Activated naive CD8-positive, alpha-beta T cell (primary cell): Measurements from ENCODE around the gene MACROH2A1.

Experiments used
- H3K27ac Mint-ChIP-seq: one replicate; pipeline ENCODE4 v1.8.0; 2021; ENCODE audit warnings: mixed read lengths
- H3K27me3 Mint-ChIP-seq: one replicate; pipeline ENCODE4 v1.8.0; 2021; ENCODE audit warnings: mixed read lengths
- H3K36me3 Mint-ChIP-seq: one replicate; pipeline ENCODE4 v1.8.0; 2021; ENCODE audit warnings: mixed read lengths
- H3K4me1 Mint-ChIP-seq: one replicate; pipeline ENCODE4 v1.8.0; 2021; ENCODE audit warnings: low read depth, mixed read lengths
- H3K4me3 Mint-ChIP-seq: one replicate; pipeline ENCODE4 v1.8.0; 2021; ENCODE audit warnings: mild to moderate bottlenecking, mixed read lengths
- H3K9me3 Mint-ChIP-seq: one replicate; pipeline ENCODE4 v1.8.0; 2021; ENCODE audit warnings: low read depth, mixed read lengths

Gene MACROH2A1

DNA sequence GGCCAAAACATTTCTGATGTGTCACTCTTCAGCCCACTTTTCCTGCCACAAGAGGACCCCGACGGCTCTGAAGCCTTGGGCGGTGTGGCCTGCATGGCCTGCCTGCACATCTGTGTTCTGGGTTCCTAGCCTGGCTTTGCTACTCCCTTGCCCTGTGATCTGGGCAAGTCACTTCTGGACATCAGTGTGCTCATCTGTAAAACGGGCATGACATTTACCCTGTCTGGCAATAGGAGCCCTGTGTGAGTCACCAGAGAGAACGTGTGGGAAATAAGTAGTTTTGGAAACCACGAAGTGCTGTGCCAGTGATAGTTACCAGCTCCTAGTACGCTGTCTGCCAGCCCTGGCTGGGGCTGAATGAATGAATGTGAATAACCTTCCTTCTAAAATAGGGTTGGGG lies 90.8 kb downstream of the MACROH2A1 start:
- H3K36me3 Mint-ChIP-seq: no peaks in the 10 kb centered on the region
- H3K27me3 Mint-ChIP-seq: peaks cover 3% of the 10 kb centered on the region
- H3K4me1 Mint-ChIP-seq: peaks cover 13% of the 10 kb centered on the region
- H3K9me3 Mint-ChIP-seq: no peaks in the 10 kb centered on the region
- no peak overlapping the region for H3K4me3 Mint-ChIP-seq
- no peak overlapping the region for H3K27ac Mint-ChIP-seq

DNA sequence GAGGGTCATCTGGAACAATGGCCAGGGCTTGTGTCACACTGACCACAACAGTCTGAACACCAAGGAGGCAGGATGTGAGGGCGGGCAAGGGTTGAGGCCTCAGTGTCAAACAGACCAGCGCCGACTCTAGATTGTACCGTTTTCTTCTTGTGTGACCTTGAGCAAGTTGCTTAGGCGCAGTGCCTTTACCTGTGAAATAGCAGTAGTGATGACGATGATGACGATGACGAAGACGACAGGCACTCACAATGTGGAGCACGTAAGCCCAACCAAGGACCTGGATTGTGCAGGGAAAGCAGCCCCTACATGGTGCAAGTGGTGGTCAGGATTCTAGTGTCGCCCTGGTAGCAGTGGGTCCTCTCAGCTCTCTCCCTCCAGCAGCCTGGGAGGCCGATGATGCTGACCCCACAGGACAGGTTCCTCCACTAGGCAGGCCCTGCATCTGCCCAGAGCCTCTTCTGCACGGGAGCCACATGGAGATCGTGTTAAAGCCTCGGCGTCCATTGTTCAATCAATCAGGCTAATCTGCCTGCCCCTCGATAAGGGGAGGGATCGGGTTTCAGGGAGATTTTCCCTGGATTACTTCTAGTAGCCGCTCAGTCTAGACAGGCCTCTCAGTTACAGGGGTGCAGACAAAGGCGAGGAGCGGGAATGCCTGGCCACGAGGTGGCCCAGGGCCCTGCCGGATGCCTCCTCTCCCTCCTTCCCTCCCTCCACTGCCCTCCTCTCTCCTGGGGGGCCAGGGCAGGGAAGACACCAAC lies 91.7 kb downstream of the MACROH2A1 start:
- Mint-ChIP-seq H3K27me3 (peaks cover 3% of the 10 kb centered on the region), H3K36me3 (no peaks in the 10 kb centered on the region), H3K9me3 (no peaks in the 10 kb centered on the region), H3K4me3 (no peak overlapping the region), H3K4me1 (peaks cover 13% of the 10 kb centered on the region), H3K27ac (no peak overlapping the region)

DNA sequence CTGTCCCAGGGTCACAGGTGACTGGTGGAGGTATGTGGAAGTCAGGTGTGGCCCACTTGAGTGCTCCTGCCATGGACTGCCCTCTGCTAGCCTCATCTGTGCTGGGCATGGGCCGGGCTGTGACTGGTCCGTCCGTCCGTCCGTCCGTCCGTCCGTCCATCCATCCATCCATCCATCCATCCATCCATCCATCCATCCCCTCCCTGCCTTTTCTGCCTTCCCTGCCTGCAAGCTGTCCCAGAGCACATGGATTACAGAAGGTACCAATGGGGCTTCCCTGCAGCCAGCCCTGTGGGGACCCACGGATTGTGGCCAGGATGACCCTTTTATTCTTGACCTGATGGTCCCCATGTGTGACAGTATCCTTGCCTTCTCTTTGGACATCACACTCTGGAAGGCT lies 92.5 kb downstream of the MACROH2A1 start:
- Mint-ChIP-seq H3K4me1 (peaks cover 13% of the 10 kb centered on the region), H3K9me3 (no peaks in the 10 kb centered on the region), H3K27ac (no peak overlapping the region), H3K27me3 (peaks cover 4% of the 10 kb centered on the region), H3K36me3 (no peaks in the 10 kb centered on the region), H3K4me3 (no peak overlapping the region)

DNA sequence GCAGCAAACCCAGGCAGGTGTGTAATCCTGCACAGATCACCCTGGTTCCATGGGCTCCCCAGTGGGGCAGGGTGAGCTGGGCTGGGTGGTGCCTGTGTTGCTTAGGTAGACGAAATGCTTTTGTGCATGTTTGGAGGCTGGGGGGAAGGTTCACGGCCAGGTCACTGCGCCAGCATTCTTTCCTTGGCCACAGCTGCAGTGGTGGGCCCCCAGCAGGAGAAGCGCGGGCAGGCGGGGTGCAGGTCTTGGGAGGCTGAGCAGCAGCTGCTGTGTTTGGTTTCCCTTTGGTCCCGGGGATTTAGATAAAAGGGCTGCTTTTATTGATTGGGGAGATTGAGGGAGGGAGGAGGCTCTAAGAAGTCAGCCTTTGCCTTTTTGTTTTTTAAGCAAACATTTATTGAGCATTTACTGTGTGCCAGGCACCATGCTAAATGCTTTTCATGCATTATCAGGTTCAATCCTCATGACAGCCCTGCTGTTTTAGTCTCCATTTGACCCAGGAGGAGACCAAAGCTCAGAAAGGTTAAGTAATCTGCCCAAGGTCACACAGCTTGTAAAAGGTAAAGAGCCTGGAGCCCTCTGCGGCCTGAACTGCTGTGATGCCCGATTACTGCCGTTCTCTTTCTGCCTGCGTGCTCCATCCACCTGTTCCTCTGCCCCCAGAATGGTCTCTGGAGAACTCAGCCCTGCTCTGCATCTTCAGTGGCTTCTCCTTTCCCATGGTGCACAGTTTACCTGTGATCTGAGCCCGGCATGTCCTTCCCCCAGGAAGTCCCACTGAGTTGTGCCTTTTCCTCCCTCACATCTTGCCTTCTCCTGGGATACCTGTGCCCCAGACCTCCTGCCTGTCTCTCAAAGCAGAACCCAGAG lies 94.4 kb downstream of the MACROH2A1 start:
- Mint-ChIP-seq H3K4me3 (no peak overlapping the region), H3K4me1 (peaks cover 3% of the 10 kb centered on the region), H3K27ac (no peak overlapping the region), H3K27me3 (peaks cover 5% of the 10 kb centered on the region), H3K9me3 (no peaks in the 10 kb centered on the region), H3K36me3 (no peaks in the 10 kb centered on the region)

DNA sequence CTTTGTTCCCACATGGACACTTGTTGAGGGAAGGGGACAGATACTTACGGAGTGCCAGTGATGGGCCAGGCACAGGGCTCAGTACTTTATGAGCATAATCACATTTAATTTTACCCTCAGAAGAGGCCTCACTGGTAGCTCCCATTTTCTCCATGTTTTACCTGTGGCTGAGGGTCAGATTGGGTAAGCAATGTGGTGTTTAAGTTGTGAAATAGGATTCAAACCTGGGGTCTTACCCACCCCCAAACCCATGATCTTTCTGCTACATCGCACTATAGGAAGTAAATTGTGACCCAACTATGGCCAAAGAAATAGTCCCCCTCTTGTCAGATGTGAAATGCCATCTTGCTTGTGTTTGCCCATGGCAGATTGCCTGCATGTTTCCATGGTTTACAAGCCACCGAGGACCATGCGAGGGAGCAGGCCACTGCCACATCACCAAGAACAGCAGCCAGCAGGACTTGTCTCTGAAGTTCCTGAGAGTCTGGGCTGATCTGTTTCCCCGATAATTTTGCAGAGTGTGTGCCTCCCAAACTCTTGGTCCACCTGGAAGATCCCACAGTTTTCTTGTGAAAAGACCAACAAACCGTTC lies 95.4 kb downstream of the MACROH2A1 start:
- Mint-ChIP-seq H3K4me3 (no peak overlapping the region), H3K9me3 (no peaks in the 10 kb centered on the region), H3K36me3 (no peaks in the 10 kb centered on the region), H3K27me3 (peaks cover 5% of the 10 kb centered on the region), H3K27ac (no peak overlapping the region), H3K4me1 (no peaks in the 10 kb centered on the region)

DNA sequence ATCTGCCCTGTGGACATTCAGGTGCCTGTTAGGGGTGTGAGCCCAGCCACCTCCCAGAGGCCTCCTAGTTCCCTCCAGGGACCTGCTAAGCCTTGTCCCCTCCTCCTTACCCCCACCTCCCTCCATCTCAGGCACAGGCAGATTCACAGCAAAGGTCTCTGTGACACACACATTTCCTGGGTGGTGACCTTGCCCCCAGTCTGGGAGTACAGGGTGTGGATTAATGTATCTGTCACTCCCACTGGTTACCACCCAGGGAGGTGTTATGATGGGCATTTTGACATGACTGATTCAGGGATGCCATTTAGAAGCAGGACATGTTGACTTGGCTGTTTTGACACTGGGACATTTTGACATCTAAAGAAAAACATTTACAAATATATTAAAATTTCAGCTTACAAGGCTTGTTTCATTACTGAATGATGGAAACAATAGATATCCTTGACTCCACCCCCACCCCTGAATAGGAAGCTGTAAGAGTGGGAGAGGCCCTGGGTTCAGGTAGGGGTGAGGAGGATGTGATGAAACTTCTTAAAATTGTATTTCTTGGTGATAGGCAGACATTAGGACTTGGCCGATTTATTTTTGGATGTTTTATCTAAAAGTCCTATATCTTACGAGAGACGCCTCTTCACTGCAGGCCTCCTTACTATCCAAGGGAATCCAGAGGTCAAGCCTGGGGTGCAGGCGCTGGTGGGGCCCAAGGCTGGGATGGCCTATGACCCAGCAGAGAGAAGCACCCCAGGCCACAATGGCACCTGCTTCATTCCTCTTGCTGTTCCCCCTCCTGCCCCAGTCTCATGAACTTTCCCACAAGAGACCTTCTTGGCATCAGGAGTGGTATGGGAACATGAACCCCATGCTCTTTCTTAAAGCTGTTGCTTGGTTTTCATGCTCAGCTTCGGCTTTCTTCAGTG lies 101.9 kb downstream of the MACROH2A1 start:
- no peaks in the 10 kb centered on the region for H3K9me3 Mint-ChIP-seq
- H3K4me1 Mint-ChIP-seq: no peaks in the 10 kb centered on the region
- peaks cover 15% of the 10 kb centered on the region for H3K27me3 Mint-ChIP-seq
- H3K4me3 Mint-ChIP-seq: no peak overlapping the region
- H3K27ac Mint-ChIP-seq: no peak overlapping the region
- peaks cover 2% of the 10 kb centered on the region for H3K36me3 Mint-ChIP-seq

DNA sequence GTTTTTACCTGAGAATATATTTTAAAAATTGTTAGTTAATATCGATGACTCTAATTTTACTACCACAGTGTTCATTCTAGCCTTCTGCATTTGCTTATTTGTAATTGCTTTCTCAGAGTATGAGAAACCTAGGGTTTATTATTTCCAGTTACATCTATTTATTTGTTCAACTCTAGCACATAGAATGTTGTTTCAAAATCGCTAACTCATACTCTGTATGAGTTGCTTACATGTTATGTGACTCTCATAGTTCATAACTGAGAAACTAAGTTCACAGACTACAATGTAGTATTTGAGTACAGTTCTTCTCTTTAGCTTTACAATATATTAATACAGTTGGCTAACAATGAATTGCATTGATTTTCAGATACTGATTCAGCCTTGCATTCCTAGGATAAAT lies 103.2 kb downstream of the MACROH2A1 start:
- Mint-ChIP-seq H3K27ac (no peak overlapping the region), H3K36me3 (peaks cover 2% of the 10 kb centered on the region), H3K4me1 (no peaks in the 10 kb centered on the region), H3K4me3 (no peak overlapping the region), H3K9me3 (no peaks in the 10 kb centered on the region), H3K27me3 (peaks cover 13% of the 10 kb centered on the region)

DNA sequence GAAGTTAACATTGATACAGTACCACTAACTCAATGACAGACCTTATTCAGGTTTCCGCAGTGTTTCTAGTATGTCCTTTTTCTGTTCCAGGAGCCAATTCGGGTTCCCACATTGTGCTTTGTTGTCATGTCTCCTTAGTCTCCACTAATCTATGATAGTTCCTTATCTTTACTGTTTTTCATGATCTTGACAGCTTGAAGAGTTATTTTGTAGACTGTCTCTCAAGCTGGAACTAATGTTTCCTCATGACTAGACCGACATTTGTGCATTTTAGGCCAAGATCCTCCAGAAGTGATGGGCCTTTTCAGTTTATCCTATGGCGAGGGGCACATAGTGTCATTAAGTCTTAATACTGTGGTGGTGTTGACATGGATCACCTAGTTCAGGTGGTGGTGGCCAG lies 104.2 kb downstream of the MACROH2A1 start:
- peaks cover 2% of the 10 kb centered on the region for H3K36me3 Mint-ChIP-seq
- H3K4me3 Mint-ChIP-seq: no peak overlapping the region
- H3K9me3 Mint-ChIP-seq: no peaks in the 10 kb centered on the region

DNA sequence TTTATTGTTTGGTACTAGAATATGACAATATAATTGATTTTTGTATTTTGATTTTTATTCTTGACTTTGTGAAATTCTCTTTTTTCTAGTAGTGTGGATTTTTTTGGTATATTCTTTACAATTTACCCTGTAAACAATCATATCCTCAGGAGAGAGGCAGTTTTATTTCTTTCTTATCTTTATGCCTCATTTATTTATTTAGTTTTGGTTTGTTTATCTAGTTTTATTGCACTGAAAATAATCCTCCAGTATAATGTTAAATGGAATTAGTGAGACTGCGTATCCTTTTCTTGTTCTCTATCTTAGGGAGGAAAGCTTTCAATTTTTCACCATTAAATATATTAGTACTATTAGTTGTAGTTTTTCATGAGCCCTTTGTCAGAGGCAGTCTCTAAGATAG lies 109.4 kb downstream of the MACROH2A1 start:
- Mint-ChIP-seq H3K27ac (no peak overlapping the region), H3K4me1 (no peaks in the 10 kb centered on the region), H3K27me3 (peaks cover 5% of the 10 kb centered on the region), H3K9me3 (no peaks in the 10 kb centered on the region), H3K4me3 (no peak overlapping the region), H3K36me3 (peaks cover 5% of the 10 kb centered on the region)

More for the DNA sequence above, 104.2 kb downstream of the MACROH2A1 start:
- Mint-ChIP-seq H3K4me1 (no peaks in the 10 kb centered on the region), H3K27ac (no peak overlapping the region), H3K27me3 (peaks cover 13% of the 10 kb centered on the region)

DNA sequence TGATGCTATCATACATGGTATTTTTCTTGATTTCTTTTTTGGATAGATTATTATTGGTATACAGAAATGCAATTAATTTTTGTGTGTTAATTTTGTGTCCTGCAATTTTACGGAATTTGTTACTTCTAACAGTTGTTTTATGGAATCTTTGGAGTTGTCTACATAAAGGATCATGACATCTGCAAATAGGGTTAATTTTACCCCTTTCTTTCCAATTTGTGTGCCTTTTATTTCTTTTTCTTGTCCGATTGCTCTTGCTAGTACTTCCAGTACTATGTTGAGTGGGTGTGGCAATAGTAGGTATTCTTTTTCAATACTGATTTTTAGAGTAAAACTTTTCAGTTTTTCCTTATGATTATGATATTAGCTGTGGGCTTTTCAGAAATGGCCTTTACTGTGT lies 111.5 kb downstream of the MACROH2A1 start:
- Mint-ChIP-seq H3K27me3 (peaks cover 4% of the 10 kb centered on the region), H3K4me3 (no peak overlapping the region), H3K9me3 (no peaks in the 10 kb centered on the region), H3K4me1 (no peaks in the 10 kb centered on the region), H3K36me3 (peaks cover 5% of the 10 kb centered on the region), H3K27ac (no peak overlapping the region)
